Stimulated activated CD4-positive, alpha-beta T cell treated with anti-CD3 and anti-CD28 coated beads, Interleukin-4, amount 100 ng/mL, for 4 hours (primary cell): ENCODE data around the gene SHISA6.

Experiments
- DNase-seq, 2 experiments: peaks; one replicate each; pipeline ENCODE4 v3.0.0-alpha.2; 2020

The SHISA6 gene

DNA sequence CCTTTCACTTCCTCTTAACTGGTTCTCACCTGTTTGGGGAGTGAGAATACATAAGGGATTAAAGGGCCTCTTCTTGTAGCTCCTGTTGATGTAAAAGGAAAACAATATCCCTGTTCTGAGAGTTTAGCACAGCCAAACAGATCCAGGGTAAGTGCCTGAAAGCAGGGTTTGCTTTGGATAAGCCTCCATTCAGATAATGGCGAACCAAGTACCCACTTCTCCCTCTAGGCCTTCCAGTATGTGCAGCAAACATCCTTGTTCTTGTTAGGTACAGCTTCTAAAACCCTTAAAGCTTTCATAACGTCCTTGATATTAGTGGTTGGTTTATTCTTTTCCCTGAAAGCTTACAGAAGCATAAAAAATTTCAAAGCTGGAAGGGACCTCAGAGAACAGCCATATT lies 226.6 kb downstream of the SHISA6 start:
- no peak for DNase-seq

GRCh38 chr17:11485336-11486100 lies 244.5 kb downstream of the SHISA6 start:
- DNase-seq, result no peak

DNA sequence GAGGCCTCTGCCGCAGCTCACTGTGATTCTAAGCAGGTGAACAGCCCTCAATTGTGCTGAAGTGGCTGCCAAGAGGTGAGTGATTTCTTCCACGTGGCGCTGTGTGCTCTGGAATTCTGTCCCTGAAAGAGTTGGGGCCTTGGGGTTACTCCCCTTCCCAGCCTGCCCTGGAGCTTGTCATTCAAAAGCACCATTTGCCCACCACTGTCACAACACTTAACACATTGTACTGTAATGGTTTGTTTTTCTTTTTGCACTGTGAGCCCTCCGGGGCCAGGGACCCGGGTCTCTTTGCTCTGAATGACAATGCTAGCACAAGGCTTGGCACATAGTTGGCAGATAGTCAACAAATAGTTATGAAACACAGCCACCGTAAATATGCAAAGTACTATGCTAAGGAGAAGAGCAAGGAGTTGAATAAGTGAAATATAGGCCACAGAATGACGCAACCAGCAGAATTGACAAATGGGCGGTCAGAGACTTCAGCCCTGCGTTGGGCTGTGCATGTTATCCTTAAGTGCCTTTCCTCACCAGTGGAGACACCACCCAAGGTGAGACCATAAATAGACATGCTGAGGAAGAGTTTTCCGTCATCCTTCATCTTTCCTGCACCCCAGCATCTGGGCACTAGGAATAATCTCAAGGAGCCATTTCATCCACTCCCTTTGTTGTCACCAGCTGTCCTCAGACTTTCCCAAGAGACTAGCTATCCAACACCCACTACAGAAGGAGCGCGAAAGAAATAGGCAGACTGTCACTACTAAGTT lies 245.3 kb downstream of the SHISA6 start:
- DNase-seq, result no peak

GRCh38 chr17:11486868-11487310 lies 245.9 kb downstream of the SHISA6 start:
- no peak for DNase-seq

GRCh38 chr17:11487469-11487868 lies 246.5 kb downstream of the SHISA6 start:
- DNase-seq, result no peak

- no peak for DNase-seq
Observed at GRCh38 chr17:11488407-11488806, 247.4 kb downstream of the SHISA6 start.

- no peak for DNase-seq
Observed at GRCh38 chr17:11490171-11490755, 249.2 kb downstream of the SHISA6 start.

GRCh38 chr17:11492511-11492910 lies 251.5 kb downstream of the SHISA6 start:
- no peak for DNase-seq

DNA sequence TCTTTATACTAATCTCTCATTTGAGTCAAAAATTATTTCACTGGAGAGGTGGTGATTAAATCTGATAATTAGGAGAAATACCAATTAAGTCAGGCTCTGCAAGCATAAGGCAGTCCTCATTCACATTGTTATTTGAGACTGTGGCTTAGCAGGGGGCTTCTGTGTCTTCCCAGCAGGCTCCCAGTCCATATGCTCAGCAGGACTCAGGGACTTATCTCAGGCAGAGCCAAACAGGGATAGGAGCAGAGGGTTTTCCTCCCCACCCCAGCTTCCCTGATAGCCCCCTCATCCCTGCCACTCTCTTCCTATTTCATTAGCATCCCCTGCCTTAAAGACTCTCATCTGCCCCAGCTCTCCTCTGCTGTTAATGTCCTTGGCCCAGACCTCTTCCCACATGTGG lies 252.9 kb downstream of the SHISA6 start:
- DNase-seq, result no peak

DNA sequence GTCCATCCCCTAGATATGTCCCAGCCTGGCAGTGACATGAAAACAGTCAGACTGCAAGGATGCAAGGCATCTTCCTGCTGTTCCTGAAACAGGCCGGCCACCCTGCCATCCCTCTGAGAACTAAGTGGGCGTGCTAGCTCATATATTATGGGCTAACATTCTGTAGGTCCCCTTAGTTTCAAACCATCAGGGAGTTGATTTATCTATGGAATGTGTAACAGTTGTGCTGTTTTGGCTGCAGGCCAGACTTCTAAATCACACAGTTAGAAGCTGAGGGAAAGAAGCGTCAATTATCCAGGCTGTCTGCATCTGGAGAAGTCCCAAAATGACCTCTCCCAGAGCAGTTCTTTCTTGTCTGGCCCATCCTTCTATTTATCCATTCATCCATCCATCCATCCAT lies 254.6 kb downstream of the SHISA6 start:
- no peak for DNase-seq

GRCh38 chr17:11499881-11500280 lies 258.9 kb downstream of the SHISA6 start:
- DNase-seq, result no peak

DNA sequence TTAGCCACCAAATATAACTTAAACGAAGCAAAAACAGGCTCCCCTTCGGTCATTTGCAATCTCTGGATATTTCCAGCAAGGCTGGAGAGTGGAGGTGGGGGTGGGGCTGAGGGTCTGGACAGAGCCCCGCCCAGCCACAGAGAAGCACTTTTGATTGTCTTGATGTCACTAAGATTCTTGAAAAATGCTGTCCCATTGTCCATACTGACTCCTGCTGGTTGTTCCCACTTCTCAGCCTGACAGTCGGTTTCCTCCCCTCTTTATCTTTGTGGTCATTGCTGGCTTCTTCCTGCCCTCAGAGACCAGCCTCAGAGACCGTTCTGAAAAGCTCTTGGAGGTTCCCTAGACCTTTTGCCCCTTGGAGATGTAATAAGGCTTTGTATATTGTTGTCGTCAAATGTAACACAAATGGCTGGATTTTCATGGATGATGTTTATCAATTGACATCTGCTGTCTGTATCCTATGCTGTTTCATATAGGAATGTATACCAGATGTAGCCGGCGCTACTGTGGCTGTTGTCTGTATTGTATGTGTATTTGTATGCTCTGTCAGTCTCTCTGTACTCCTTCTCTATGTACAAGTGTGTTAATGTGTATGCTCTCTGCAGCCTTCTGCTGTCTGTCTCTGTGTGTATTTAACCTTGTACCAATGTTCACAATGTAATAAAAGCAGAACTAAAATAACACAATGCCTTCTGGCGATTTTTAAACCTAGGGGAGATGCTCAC lies 262.5 kb downstream of the SHISA6 start:
- no peak for DNase-seq

DNA sequence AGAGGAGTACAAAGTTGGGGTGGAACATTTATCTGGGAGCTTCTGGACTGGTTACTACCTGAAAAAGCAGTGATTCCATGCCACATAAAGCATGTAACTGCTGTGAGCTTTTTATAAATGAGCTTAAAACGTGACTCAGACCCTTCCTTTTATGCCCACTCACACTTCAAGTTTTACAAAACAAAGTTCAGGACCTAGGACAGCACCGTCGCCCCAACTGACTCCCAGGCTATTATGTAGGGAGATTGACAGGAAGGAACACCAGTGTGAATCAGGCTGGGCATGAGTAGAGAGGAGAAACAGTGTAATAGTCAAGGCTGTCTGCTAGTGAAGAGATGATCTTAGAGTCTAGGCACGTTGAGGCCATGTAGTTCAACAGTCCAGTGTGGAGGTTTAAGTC lies 265.6 kb downstream of the SHISA6 start:
- DNase-seq, result no peak

GRCh38 chr17:11511696-11512095 lies 270.7 kb downstream of the SHISA6 start:
- no peak for DNase-seq

DNA sequence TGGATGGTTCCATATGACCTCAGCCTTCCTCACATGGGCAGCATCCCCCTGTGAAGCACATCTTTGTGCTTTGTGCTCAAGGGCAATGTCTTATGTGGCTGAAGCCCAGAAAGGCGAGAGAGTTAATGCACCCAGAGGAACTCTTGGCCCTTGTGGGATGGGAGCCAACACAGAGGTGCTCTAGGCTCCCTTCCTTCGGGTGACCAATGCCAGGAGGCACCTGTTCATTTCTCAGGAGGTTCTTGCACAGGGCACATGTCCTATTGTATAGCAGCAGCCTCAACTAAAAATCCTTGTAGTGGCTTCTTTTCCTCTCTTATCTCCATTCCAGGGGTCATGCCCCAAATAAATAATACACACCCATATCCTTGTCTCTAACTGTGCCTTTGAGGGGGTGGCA lies 273.6 kb downstream of the SHISA6 start:
- DNase-seq, result no peak

- no peak for DNase-seq
Observed at GRCh38 chr17:11514981-11515680, 274.1 kb downstream of the SHISA6 start.

GRCh38 chr17:11515901-11516300 lies 274.9 kb downstream of the SHISA6 start:
- no peak for DNase-seq

GRCh38 chr17:11535231-11535630 lies 294.2 kb downstream of the SHISA6 start:
- DNase-seq, result no peak

- no peak for DNase-seq
Observed at GRCh38 chr17:11538366-11538765, 297.4 kb downstream of the SHISA6 start.

- no peak for DNase-seq
Observed at GRCh38 chr17:11539637-11540036, 298.6 kb downstream of the SHISA6 start.

- DNase-seq, result no peak
Observed at GRCh38 chr17:11545002-11545401, 304.0 kb downstream of the SHISA6 start.

DNA sequence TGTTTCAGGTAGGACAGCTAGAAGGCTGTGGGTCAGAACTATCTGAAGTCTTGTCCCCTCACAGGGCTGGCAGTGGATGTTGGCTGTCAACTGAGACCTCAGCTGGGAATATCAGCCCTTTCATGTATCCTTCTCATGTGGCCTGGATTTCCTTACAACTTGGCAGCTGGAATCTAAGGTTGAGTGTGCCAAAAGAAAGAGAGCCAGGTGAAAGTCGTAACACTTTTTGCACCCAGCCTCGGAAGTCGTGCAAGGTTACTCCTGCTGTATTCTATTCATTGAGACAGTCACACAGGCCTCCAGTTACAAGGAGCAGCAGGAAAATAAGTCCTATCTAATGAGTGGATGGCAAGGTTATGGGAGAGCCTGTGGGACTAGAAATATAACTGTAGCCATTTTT lies 304.7 kb downstream of the SHISA6 start:
- DNase-seq, result no peak

- no peak for DNase-seq
Observed at GRCh38 chr17:11547853-11548252, 306.8 kb downstream of the SHISA6 start.
